ENCODE measurements around the gene PHF23. TPM values are rescaled to one million over a fixed set of nuclear protein-coding genes. Genes with fewer than 3 reads are reported as not detected.

The PHF23 gene
- total and polyA plus RNA-seq, 10 donors: 27.4 to 50.4 (median 37.7) TPM

DNA sequence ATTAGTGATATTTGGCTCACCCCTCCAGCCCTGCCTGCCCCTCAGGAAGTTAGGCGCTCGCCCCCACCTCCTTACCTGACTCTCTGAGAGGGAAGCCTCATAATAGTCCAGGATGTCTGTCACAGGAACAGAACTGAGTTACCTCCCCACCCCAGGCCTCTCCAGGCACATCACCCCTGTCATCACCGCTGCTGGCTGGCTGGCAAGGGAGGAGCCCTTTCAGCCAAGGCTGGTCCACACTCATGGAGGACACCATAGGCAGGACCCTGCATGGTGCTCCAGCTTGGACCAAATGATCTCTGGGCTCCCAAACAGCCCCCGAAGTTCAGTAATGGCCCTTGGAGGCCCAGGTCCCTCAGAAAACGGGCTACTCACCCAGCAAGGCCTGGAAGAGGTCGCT is 21.1 kb downstream of the PHF23 start:
- intact Hi-C loops (cut with DNase I; ENCODE audit: low total_unique reads): no loop called here
- H3K9me3 ChIP-seq: no peaks in the 10 kb centered on the region
- no peak for DNase-seq
- peak overlapping the region; percentile 19 to 99 (median 80) for H3K27ac ChIP-seq
- peak overlapping the region in 4 of 8 donors; percentile 40 to 87 (median 50) for H3K4me3 ChIP-seq
- no peaks in the 10 kb centered on the region for H3K27me3 ChIP-seq (replicated peaks in 1 of 7)
- peaks cover 0 to 24% (median 13%) of the 10 kb centered on the region in 6 donors for H3K36me3 ChIP-seq
- peaks cover 45 to 95% (median 79%) of the 10 kb centered on the region in 6 donors for H3K4me1 ChIP-seq
- 53 to 73% (median 60%) methylated on average over 6 of the region's 6 CpGs for WGBS, 5 donors
- no peak for TF ChIP-seq POLR2A (IDR thresholded peaks at IDR 0.05)
- peak in 1 of 3 donors; percentile 11 for TF ChIP-seq POLR2AphosphoS5 (IDR thresholded peaks at IDR 0.05)
- TF ChIP-seq, protein P1, sequence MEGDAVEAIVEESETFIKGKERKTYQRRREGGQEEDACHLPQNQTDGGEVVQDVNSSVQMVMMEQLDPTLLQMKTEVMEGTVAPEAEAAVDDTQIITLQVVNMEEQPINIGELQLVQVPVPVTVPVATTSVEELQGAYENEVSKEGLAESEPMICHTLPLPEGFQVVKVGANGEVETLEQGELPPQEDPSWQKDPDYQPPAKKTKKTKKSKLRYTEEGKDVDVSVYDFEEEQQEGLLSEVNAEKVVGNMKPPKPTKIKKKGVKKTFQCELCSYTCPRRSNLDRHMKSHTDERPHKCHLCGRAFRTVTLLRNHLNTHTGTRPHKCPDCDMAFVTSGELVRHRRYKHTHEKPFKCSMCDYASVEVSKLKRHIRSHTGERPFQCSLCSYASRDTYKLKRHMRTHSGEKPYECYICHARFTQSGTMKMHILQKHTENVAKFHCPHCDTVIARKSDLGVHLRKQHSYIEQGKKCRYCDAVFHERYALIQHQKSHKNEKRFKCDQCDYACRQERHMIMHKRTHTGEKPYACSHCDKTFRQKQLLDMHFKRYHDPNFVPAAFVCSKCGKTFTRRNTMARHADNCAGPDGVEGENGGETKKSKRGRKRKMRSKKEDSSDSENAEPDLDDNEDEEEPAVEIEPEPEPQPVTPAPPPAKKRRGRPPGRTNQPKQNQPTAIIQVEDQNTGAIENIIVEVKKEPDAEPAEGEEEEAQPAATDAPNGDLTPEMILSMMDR (IDR thresholded peaks at IDR 0.05 in 8 of 11, conservative IDR thresholded peaks at IDR 0.05 in 3 of 11): no peak

DNA sequence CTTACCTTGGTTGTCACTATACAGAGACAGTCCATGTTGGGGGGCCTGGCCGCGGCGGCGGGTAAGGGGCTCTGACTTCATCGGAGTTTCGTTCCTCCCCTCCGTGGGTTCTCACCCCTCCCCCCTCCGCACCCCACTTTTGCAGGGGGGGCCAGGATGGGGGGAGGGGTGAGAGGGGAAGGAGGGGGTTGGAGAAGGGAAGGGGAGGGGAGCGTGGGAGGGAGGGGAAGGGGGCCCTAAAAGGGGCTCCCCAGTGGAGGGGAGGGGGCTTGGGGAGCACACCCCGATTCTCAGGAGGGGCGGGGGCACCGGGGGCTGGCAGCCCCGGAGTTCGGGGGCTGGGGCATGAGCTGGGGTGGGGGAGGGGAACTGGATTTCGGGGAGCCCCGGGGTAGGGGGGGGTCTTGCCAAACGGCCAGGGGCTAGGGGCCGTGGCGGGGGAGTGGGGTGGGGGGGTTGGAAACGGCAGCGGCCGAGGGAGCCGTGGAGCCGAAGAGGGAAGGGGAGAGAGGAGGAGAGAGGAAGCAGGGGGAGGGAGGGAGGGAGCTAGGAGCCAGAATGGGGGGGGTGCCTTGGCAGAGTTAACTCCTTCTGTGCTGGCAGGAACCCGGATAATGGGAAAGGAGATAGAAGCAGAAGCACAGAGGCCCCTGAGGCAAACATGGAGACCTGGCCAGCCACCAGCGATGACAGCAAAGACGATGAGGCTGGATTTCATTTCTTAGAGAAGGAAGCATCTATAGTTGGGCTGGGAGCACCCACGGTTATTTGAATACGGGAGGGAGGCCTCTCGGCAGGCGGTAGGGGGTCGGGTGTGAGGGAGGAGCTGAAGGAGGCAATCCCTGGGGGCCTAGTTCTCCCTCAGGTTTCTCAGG is 21.9 kb downstream of the PHF23 start:
- DNase-seq: no peak
- 2 to 4% (median 3%) methylated on average over 25 to 32 of the region's 32 CpGs for WGBS, 5 donors
- intact Hi-C loops (cut with DNase I; ENCODE audit: low total_unique reads): no loop called here

DNA sequence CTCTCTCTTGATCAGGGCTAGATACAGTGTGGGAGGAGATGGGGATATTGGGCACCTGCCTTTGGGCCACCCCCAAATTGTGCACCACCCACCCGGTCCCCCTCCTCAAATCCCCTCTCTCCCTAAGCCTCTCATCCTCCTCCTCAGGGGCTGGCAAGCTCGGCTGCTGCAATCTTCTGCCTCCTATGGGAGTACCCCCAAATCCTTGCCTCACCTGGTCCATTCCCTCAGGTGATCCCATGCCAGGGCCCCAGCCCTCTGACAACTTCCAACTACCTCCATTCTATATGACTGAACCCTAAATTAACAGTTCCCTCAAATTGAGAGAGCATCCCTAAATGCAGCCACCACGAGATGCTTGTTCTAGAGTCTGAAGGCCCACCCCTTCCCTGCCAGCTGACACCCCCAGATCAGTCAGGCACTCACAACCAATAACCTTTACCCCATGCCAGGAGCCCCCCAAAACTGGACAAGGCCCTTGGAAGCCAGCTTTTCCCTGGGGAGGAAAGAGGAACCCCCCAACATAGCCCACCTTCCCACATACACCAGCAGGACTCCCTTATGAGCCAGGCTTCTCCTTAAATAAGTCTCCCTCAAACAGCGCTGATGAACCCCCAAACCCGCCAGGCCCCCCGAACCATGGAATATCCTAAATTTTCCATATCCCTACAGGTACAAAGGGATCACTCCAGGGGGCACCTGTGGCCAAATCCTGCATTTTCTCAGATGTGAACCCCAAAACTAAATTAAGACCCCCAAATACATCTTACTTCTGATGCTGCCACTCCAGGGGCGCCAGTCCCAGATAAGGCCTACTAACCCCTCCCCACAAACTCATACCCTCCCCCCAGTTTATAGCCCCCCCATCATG is 22.8 kb downstream of the PHF23 start:
- DNase-seq: no peak
- peak overlapping the region in 7 of 8 donors; percentile 20 to 87 (median 40) for H3K4me3 ChIP-seq
- H3K4me1 ChIP-seq: peaks cover 45 to 85% (median 74%) of the 10 kb centered on the region in 6 donors
- no peaks in the 10 kb centered on the region for H3K27me3 ChIP-seq (replicated peaks in 1 of 7)
- H3K27ac ChIP-seq: peak overlapping the region in 7 of 8 donors; percentile 61 to 99 (median 73)
- 22 to 28% (median 24%) methylated on average over 7 of the region's 7 CpGs for WGBS, 5 donors
- H3K36me3 ChIP-seq: peaks cover 0 to 7% (median 0%) of the 10 kb centered on the region in 6 donors
- TF ChIP-seq POLR2AphosphoS5 (IDR thresholded peaks at IDR 0.05): no peak
- no peak for TF ChIP-seq POLR2A (IDR thresholded peaks at IDR 0.05)
- H3K9me3 ChIP-seq: no peaks in the 10 kb centered on the region
- intact Hi-C loops (cut with DNase I; ENCODE audit: low total_unique reads): no loop called here

More for the DNA sequence above, 21.9 kb downstream of the PHF23 start:
- Histone ChIP-seq H3K4me3 (peak overlapping the region in 7 of 8 donors; percentile 20 to 87 (median 40)), H3K27me3 (replicated peaks in 1 of 7) (no peaks in the 10 kb centered on the region), H3K27ac (peak overlapping the region; percentile 19 to 99 (median 72)), H3K4me1 (peaks cover 45 to 89% (median 81%) of the 10 kb centered on the region in 6 donors), H3K36me3 (peaks cover 0 to 16% (median 4%) of the 10 kb centered on the region in 6 donors), H3K9me3 (no peaks in the 10 kb centered on the region)
- TF ChIP-seq POLR2A (IDR thresholded peaks at IDR 0.05): no peak
- TF ChIP-seq, protein P1 (IDR thresholded peaks at IDR 0.05 in 8 of 11, conservative IDR thresholded peaks at IDR 0.05 in 3 of 11): no peak
- no peak for TF ChIP-seq POLR2AphosphoS5 (IDR thresholded peaks at IDR 0.05)

DNA sequence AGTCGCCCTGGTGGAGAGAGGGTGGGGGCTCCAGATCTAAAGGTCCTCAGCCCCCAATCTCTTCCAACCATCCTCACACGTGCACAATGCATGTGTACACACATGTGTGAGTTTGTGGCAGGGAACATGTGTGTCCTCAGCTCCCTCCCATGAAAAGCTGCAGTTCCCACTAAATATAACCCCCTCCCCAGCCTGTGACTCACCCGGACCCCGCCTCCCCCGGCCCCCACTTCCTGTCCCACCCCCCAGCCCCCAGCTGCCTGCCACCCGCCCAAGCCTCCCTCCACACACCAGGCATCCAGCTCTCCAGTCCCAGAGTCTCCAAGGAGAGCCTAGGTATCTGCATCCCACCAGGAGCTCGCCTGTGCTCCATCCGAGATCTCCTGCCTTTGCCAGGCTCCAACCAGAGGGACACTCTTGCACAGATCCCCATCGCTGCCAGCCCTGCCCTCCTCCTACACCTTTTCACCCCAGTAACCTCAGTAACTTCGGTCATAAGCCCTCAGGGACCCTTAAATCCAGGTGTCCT is 23.5 kb downstream of the PHF23 start:
- Histone ChIP-seq H3K4me3 (peak overlapping the region in 5 of 8 donors; percentile 32 to 87 (median 41)), H3K36me3 (no peaks in the 10 kb centered on the region), H3K27me3 (replicated peaks in 1 of 7) (no peaks in the 10 kb centered on the region), H3K4me1 (peaks cover 40 to 77% (median 66%) of the 10 kb centered on the region in 6 donors), H3K9me3 (no peaks in the 10 kb centered on the region), H3K27ac (peak overlapping the region in 7 of 8 donors; percentile 15 to 99 (median 79))
- TF ChIP-seq POLR2AphosphoS5 (IDR thresholded peaks at IDR 0.05) (no peak), POLR2A (IDR thresholded peaks at IDR 0.05) (no peak)
- TF ChIP-seq, protein P1 (IDR thresholded peaks at IDR 0.05 in 8 of 11, conservative IDR thresholded peaks at IDR 0.05 in 3 of 11): no peak
- intact Hi-C loops (cut with DNase I; ENCODE audit: low total_unique reads): no loop called here
- WGBS, 5 donors: 15 to 29% (median 21%) methylated on average over 6 to 10 of the region's 10 CpGs
- DNase-seq: no peak
